HG02759 (cell line): ENCODE data around the gene MAPK8IP2.
"Not testable (repeated sequence)": the region's sequence is repeated elsewhere in the genome, so short reads cannot be mapped to it uniquely, and the experiment has no call there.

Experiments used
- ATAC-seq: cut with Tn5 transposase; IDR thresholded peaks from one replicate; pipeline ENCODE4 v1.9.1; 2021; ENCODE audit warnings: mild to moderate bottlenecking, moderate library complexity; ENCODE audit not compliant: unreplicated experiment

MAPK8IP2 gene

GRCh38 chr22:50612528-50613221, 12.1 kb downstream of the MAPK8IP2 start:
- no peak for ATAC-seq

DNA sequence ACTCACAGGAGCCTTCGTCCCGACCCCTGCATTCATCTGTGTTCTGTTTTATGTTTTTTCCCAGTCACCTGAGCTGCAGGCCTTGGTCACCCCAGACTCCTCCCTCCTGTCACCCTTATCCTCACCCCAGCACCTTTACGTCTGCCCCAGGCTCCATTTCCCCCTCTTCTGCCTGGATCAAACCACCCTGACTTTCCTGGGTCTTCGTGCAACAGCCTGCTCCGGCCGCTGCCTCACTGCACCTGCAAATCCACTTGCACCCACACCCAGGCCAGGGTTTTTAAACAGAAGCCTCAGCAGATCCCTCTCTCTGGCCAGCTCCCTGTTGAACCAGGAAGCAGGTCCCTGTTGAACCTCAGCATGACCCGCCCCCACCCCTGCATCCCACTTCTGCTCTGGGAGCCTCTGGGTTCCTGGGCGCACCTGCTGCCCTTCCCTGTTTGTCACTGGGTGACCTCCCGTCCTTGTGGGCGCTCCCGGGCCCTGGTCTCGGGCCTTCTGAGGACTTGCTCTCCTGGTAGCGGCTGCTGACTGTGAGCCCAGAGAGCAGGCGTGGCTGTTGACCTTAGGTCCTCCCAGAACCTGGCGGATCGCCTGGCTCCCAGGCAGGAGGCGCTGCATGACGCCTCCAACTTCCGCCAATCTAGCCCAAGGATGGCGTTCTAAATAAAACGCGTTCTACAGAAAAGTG, 12.8 kb downstream of the MAPK8IP2 start:
- ATAC-seq = no peak

GRCh38 chr22:50614296-50614695, 13.7 kb downstream of the MAPK8IP2 start:
- not testable (repeated sequence) for ATAC-seq

GRCh38 chr22:50620593-50621355, 20.2 kb downstream of the MAPK8IP2 start:
- peak; percentile 64 for ATAC-seq

GRCh38 chr22:50621356-50621880, 20.8 kb downstream of the MAPK8IP2 start:
- peak; percentile 41 for ATAC-seq

GRCh38 chr22:50621948-50622722, 21.5 kb downstream of the MAPK8IP2 start:
- ATAC-seq = no peak

DNA sequence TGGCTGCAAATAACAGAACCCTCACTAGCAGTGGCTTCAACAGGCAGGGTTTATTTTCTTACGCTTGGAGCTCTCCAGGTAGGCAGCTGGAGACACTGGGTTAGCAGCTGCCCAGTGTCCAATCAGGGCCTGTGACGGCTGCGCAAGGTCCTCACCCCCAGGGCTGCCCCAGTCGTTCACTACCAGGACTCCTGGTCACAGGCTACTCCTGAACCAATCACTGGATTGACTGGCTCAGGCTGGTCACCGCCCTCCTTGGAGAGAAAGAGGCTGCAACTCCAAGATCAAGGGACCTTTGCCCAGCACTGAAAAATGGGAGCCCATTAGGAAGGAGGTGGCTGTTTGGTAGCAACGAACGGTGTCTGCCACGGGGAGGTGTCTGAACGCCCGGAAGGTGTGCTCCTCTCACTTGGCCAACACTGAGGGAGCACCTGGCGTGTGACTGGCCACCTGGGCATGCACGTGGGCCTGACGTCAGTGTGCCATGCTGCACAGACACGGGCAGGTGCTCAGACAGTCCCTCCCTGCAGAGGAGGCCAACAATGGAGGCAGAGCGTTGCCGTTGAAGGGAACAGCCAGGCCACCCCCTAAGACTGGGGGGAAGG, 22.2 kb downstream of the MAPK8IP2 start:
- no peak for ATAC-seq

- no peak for ATAC-seq
Observed at GRCh38 chr22:50624347-50625130, 23.9 kb downstream of the MAPK8IP2 start.

DNA sequence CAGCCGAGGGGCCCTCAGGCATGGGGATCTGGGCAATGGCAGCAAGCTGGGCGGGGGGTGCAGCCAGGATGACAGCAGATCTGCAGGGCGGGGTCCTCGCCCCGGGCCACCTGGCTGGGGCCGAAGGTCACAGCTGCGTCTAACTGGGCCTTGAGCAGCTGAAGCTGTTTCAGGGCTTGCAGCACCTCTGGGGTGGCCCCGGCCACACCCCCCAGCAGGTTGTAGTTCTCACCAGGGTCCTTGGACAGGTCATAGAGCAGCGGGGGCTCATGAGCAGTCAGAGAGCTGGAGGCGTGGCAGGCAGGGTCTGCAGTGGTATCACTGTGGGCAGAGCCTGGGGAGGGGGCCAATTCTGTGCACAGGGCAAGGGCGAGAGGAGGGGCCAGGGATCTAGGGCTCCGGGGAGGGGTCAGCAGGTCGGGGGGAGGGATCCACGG, 24.6 kb downstream of the MAPK8IP2 start:
- ATAC-seq = no peak

DNA sequence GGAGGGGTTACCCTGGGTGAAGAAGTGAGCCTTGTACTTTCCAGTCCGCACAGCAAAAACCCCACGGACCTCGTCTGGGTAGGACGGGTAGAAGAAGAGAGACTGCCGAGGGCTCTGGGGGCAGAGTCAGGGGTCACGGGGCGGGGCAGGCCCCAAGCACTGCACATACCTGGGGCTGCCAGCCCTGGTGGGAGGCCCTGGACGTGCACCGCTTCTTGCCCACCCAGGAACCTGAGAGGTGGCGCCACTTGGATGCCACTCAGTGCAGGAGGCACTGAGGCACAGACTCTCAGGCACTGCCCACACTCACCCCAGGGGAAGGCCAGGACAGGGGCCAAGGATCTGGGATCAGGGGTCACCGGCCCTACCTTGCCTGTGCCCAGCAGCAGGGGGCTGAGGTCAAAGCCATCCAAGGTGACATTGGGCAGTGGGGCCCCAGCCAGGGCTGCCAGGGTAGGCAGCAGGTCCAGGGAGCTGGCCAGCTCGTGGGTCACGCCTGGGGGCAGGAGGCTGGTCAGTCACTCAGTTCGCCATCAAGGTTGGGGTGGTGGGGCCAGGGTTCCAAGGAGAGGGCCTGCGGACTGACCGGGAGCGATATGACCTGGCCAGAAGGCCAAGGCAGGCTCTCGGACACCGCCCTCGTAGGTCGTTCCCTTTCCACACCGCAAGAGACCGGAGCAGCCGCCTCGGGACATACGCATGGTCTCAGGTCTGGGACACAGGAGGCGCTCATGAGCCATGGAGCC, 25.1 kb downstream of the MAPK8IP2 start:
- ATAC-seq = no peak

DNA sequence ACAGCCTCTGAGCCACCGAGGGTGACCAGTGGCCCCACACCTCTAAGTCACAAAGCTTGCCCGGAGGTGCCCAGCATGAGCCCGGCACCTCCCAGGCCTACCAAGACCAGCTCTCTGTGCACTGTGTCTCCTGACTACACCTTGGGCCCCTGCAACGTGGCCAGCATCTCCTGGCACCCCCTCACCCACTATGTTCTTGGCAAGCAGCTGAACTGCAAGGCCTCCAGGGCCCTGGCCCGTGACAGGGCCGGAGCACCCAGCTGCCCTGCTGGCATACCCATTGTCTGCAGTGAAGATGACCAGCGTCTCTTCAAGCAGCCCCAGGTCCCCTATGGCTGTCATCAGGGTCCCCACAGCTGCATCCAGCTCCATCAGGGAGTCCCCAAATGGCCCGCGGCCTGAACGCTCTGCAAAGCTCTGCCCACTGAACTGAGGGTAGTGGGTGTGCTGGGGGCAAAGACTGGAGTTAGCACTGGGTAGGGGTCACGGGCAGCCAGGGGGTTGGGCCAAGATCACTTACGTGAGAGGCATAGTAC, 25.8 kb downstream of the MAPK8IP2 start:
- ATAC-seq = no peak

DNA sequence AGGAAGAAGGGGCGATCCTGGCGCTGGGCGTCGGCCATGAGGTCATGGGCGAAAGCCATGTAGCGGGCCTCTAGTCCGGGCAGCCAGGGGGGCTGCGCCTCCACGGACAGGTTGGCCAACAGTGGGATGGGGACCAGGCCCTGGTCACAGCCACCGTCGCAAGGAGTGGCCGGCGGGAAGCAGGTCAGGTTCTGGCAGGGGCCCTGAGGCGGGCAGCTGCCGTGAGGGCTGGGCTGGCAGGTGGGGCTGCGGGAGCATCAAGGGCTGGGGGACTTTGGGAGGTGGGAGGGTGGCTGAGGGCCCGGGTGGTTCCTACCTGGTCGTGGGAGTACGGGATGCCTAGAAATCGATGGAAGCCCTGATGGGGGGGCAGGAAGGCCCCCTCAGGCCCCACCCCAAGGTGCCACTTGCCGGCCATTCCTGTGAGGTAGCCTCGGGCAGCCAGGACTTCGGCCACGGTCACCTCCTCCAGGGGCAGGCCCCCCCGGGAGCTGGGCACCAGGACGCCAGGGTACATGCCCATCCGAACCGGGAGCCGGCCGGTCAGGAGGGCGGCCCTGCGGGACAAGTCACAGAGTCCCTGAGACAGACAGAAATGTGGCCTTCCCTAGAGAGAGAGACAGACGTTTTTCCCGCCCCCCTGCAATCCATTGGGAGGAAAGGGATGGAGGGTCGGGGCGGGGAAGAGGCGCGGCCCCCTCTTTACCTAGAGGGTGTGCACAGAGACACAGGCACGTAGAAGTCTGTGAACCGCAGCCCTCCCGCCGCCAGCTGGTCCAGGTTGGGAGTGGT, 26.5 kb downstream of the MAPK8IP2 start:
- no peak for ATAC-seq

- ATAC-seq = peak; percentile 83
Observed at GRCh38 chr22:50627642-50628542, 27.3 kb downstream of the MAPK8IP2 start, which contains the start of gene ARSA. Gene ARSA, minus strand, starts transcription at chr22:50628152. Its CDS starts 373 bp downstream, at chr22:50627779.

- no peak for ATAC-seq
Observed at GRCh38 chr22:50628543-50629134, 28.0 kb downstream of the MAPK8IP2 start.

GRCh38 chr22:50630376-50630775, 29.8 kb downstream of the MAPK8IP2 start:
- no peak for ATAC-seq

DNA sequence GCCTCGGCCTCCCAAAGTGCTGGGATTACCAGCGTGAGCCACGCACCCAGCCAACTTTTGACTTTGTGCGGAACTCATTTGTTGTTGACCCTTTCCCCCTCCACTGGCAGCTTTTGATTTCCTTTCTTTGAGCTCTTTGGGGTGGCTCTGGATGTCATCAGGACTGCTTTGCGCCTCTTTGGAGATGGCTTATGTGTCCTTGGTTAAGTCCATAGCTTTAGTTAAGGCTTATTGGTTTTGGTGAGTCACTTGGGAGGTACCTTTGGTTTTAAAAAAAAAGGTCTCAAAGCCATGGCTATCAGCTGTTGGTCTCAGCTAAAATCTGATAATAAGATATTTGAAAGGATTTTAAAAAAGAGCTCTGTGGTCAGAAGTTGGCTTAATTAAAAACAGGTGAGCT, 32.5 kb downstream of the MAPK8IP2 start:
- ATAC-seq = no peak
